Left lung (tissue), 10 donors: ENCODE results near the gene CIB2. TPM values are rescaled to one million over a fixed set of nuclear protein-coding genes. Genes with fewer than 3 reads are reported as not detected.

ENCODE experiments used
- ATAC-seq: fragments of 200-7000 bp; cut with Tn5 transposase; one replicate; pipeline ENCODE4 v1.9.1; 2020; ENCODE audit warnings: moderate library complexity
- DNase-seq, 4 donors: peaks; one replicate each; pipeline ENCODE4 v3.0.0-alpha.2; 2013 to 2020
- H3K27ac ChIP-seq, 2 donors: fragments of 200-600 bp; sonication (generic) in 1 of 2; one replicate each; pipeline versions ENCODE4 v1.5.0 to v1.8.0; 2020 to 2021
- H3K27me3 ChIP-seq, 2 donors: fragments of 200-600 bp; sonication (generic) in 1 of 2; one replicate each; pipeline versions ENCODE4 v1.5.0 to v1.8.0; 2020 to 2021
- H3K36me3 ChIP-seq, 2 donors: fragments of 200-600 bp; sonication (generic) in 1 of 2; one replicate each; pipeline versions ENCODE4 v1.5.0 to v1.8.0; 2020 to 2021
- H3K4me1 ChIP-seq, 2 donors: fragments of 200-600 bp; one replicate each; pipeline ENCODE4 v1.8.0; 2021
- H3K4me3 ChIP-seq, 2 donors: fragments of 200-600 bp; sonication (generic) in 1 of 2; one replicate each; pipeline versions ENCODE4 v1.5.0 to v1.8.0; 2020 to 2021; ENCODE audit warnings: mild to moderate bottlenecking in 1 of 2
- H3K9me3 ChIP-seq, 2 donors: fragments of 200-600 bp; sonication (generic) in 1 of 2; one replicate each; pipeline versions ENCODE4 v1.5.0 to v1.8.0; 2020 to 2021
- intact Hi-C, 2 donors: fragments of 100-400 bp; cut with DNase I; formaldehyde crosslinking; loops; one replicate each; pipeline versions ENCODE4 v1.11.2 to v1.14.2; 2022
- polyA plus RNA-seq, 6 donors: library from polyadenylated mRNA; unstranded; fragments of 120-200 nt; gene quantifications; one replicate each; pipeline ENCODE4 v1.2.1, GENCODE V29; 2013; ENCODE audit not compliant: insufficient read length in 6 of 6
- total RNA-seq, 2 donors: library from RNA; stranded (reverse); fragmentation: NEBNext Ultra II Directional; extraction: Animal tissue kit (Norgen Biotek cat#: 25700); gene quantifications; one replicate each; pipeline ENCODE4 v1.2.1, GENCODE V29; 2021
- TF ChIP-seq, protein P1 (sequence below), 2 donors: fragments of 200-600 bp; sonication (generic) in 1 of 2; IDR thresholded peaks; one replicate each; pipeline versions ENCODE4 v1.5.0 to v1.8.0; 2021; ENCODE audit warnings: antibody characterized with exemption in 2 of 2
- donor health status: DM: no; HTN: yes; CAD: no.
- donor health status: DM: no; HTN: no; CAD: no.

The CIB2 gene
- total and polyA plus RNA-seq, 8 donors, result 1.3 to 31.9 (median 23.2) TPM

DNA sequence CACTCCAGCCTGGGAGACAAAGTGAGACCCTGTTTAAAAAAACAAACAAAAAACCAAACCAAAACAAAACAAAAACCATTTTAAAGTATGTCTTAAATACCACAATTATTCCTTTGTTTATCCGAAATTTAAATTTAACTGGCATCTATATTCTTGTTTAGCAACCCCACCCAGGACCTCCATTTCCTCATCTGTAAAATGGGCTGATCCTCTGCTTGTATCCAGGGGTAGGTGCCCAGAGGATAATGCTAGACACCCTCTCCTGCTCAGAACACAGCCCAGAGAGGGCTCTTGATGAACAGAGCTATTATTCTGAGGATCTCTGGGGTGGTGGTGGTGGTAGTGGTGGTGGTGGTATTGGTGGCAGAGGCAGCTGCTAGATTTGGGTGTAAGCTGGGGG lies 29.0 kb downstream of the CIB2 start:
- peaks cover 3 to 25% of the 10 kb centered on the region in 2 donors for H3K4me1 ChIP-seq
- TF ChIP-seq, protein P1, sequence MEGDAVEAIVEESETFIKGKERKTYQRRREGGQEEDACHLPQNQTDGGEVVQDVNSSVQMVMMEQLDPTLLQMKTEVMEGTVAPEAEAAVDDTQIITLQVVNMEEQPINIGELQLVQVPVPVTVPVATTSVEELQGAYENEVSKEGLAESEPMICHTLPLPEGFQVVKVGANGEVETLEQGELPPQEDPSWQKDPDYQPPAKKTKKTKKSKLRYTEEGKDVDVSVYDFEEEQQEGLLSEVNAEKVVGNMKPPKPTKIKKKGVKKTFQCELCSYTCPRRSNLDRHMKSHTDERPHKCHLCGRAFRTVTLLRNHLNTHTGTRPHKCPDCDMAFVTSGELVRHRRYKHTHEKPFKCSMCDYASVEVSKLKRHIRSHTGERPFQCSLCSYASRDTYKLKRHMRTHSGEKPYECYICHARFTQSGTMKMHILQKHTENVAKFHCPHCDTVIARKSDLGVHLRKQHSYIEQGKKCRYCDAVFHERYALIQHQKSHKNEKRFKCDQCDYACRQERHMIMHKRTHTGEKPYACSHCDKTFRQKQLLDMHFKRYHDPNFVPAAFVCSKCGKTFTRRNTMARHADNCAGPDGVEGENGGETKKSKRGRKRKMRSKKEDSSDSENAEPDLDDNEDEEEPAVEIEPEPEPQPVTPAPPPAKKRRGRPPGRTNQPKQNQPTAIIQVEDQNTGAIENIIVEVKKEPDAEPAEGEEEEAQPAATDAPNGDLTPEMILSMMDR (IDR thresholded peaks at IDR 0.05), result no peak
- intact Hi-C loops, result loop anchor here in 1 of 2 donors (5.0 kb wide), 1 partner anchor 135 kb away; no protein-coding TSS in a partner anchor

DNA sequence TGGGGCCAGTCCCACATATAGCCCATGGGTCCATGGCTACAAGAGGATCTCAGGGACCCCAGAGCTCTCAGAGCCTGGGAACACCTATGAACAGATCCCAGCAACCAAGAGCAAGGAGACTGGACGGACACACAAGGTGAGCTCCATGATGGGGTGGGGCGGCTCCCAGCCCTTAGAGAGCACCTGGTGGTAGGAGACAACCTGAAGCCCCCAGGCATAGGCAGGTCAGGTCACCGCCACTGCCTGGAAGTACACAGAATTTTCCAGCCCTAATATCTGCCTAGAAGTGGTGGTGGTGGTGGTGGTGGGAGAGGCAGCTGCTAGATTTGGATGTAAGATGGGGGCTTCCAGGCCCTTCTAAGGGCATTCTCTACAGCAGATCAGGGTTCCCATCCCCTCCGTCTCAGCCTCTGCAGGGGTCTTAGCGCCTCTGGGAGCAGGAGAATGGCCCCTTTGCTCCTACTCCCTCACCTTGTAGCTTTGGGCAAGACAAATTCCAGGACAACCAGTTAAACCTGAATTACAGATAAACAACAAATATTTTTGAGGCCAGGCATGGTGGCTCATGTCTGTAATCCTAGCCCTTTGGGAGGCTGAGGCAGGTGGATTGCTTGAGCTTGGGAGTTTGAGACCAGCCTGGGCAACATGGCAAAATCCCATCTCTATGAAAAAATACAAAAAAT lies 29.7 kb downstream of the CIB2 start:
- no peak for ATAC-seq
- Histone ChIP-seq H3K4me3 (no peak overlapping the region), H3K4me1 (peaks cover 3 to 25% of the 10 kb centered on the region in 2 donors), H3K27me3 (no peaks in the 10 kb centered on the region), H3K9me3 (no peaks in the 10 kb centered on the region), H3K36me3 (no peaks in the 10 kb centered on the region), H3K27ac (no peak overlapping the region)
- DNase-seq, result peak in 1 of 4 donors; percentile 10
- TF ChIP-seq, protein P1 (IDR thresholded peaks at IDR 0.05), result no peak
- intact Hi-C loops, result loop anchor here in 1 of 2 donors (5.0 kb wide), 1 partner anchor 134 kb away; no protein-coding TSS in a partner anchor

More for the DNA sequence above, 29.0 kb downstream of the CIB2 start:
- Histone ChIP-seq H3K36me3 (no peaks in the 10 kb centered on the region), H3K4me3 (no peak overlapping the region), H3K27me3 (no peaks in the 10 kb centered on the region), H3K9me3 (no peaks in the 10 kb centered on the region), H3K27ac (no peak overlapping the region)
- ATAC-seq (no peak), DNase-seq (no peak)

DNA sequence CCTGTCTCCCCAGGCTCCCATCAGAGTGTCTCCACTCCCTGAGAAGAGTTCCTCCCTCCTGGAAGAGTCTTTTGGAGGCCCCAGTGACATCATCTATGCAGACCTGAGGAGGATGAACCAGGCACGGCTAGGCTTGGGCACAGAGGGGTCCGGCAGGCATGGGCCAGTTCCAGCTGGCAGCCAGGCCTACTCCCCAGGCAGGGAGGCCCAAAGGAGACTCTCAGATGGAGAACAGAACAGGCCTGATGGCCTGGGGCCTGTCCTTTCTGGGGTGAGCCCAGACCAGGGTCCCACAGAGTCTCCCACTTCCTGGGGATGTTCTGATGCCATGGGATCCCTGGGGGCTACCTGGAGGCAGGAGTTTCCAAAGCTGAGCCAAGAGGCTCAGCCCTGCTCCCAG lies 30.4 kb downstream of the CIB2 start:
- Histone ChIP-seq H3K4me1 (peaks cover 3 to 25% of the 10 kb centered on the region in 2 donors), H3K36me3 (no peaks in the 10 kb centered on the region), H3K9me3 (no peaks in the 10 kb centered on the region), H3K27ac (no peak overlapping the region), H3K27me3 (no peaks in the 10 kb centered on the region), H3K4me3 (no peak overlapping the region)
- ATAC-seq (no peak), DNase-seq (peak in 2 of 4 donors; percentile 13 to 27)
- TF ChIP-seq, protein P1 (IDR thresholded peaks at IDR 0.05), result no peak
- intact Hi-C loops, result loop anchor here in 1 of 2 donors (5.0 kb wide), 1 partner anchor 134 kb away; no protein-coding TSS in a partner anchor

DNA sequence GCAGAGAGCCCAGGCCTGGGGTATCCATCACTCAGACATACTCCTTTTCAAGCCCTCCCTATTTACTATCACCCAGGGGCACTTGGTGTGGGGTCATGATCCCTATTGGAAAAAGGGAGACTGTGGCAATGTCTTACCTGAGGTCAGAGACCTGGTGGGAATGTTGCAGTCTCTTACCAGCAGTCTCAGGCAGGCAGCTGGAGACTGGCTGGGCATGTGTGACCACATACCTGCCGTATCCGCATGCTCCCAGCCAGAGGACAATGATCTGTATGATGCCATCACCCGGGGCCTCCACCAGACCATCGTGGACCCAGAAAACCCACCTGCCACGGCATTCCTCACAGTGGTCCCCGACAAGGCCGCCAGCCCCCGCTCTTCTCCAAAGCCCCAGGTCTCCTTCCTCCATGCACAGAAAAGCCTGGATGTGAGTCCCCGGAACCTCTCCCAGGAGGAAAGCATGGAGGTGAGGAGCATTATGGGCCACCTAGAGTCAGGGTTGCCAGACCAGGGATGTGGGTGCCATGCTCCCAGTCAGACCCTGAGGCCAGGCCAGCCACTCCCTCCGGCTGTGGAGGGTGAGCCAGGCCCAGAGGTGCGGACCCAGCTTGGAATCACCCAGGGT lies 33.0 kb downstream of the CIB2 start:
- no peaks in the 10 kb centered on the region for H3K9me3 ChIP-seq
- intact Hi-C loops, result no loop called here
- DNase-seq, result peak in 1 of 4 donors; percentile 9

DNA sequence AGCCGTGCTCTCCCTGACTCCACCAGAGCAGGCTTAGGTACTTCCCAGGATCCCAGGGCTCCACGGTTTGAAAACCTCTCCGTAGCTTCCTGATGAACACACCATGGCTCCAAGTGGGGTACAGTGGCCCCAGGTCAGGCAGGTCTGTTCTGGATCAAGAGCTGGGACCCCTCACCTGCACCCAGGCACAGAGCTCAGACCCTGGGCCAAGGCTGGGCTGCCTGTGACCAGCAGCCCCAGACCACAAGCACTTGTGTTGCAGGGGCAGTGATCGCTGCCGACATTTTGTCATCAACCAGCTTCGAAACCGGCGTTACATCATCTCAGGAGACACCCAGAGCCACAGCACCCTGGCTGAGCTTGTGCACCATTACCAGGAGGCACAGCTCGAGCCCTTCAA lies 33.6 kb downstream of the CIB2 start:
- no peak for ATAC-seq
- no peak for DNase-seq

More for the DNA sequence above, 33.0 kb downstream of the CIB2 start:
- Histone ChIP-seq H3K27ac (no peak overlapping the region), H3K27me3 (no peaks in the 10 kb centered on the region), H3K4me3 (no peak overlapping the region), H3K4me1 (peaks cover 0 to 1% of the 10 kb centered on the region in 2 donors), H3K36me3 (no peaks in the 10 kb centered on the region)
- TF ChIP-seq, protein P1 (IDR thresholded peaks at IDR 0.05), result no peak
- no peak for ATAC-seq

More for the DNA sequence above, 33.6 kb downstream of the CIB2 start:
- no peaks in the 10 kb centered on the region for H3K4me1 ChIP-seq
- H3K36me3 ChIP-seq, result no peaks in the 10 kb centered on the region
- intact Hi-C loops, result no loop called here
- H3K4me3 ChIP-seq, result no peak overlapping the region
- TF ChIP-seq, protein P1 (IDR thresholded peaks at IDR 0.05), result no peak
- no peak overlapping the region for H3K27ac ChIP-seq
- no peaks in the 10 kb centered on the region for H3K9me3 ChIP-seq
- H3K27me3 ChIP-seq, result no peaks in the 10 kb centered on the region
